ENCODE results near the gene PLA2G15. TPM values are rescaled to one million over a fixed set of nuclear protein-coding genes. Genes with fewer than 3 reads are reported as not detected.

PLA2G15 gene
- total RNA-seq, 1 donor from 2014 or later, result 35.5 TPM

GRCh38 chr16:68300734-68301459 is 55.7 kb downstream of the PLA2G15 start:
- no peaks in the 10 kb centered on the region for H3K27me3 ChIP-seq (ENCODE audit: low read depth)
- no peaks in the 10 kb centered on the region for H3K9me3 ChIP-seq (replicated peaks)
- H3K4me1 ChIP-seq, result peaks cover 52% of the 10 kb centered on the region
- DNase-seq, result no peak
- no peak overlapping the region for H3K4me3 ChIP-seq
- no peak for TF ChIP-seq CTCF (IDR thresholded peaks at IDR 0.05; ENCODE audit: borderline replicate concordance)
- H3K36me3 ChIP-seq, result peaks cover 94% of the 10 kb centered on the region
- intact Hi-C loops (cut with micrococcal nuclease), result no loop called here
- H3K27ac ChIP-seq (replicated peaks), result peak overlapping the region; percentile 73

- intact Hi-C loops (cut with micrococcal nuclease), result no loop called here
- Histone ChIP-seq H3K4me1 (peaks cover 34% of the 10 kb centered on the region), H3K4me3 (no peak overlapping the region), H3K27ac (replicated peaks) (no peak overlapping the region), H3K9me3 (replicated peaks) (no peaks in the 10 kb centered on the region), H3K27me3 (ENCODE audit: low read depth) (no peaks in the 10 kb centered on the region), H3K36me3 (peaks cover 77% of the 10 kb centered on the region)
- DNase-seq, result no peak
- no peak for TF ChIP-seq CTCF (IDR thresholded peaks at IDR 0.05; ENCODE audit: borderline replicate concordance)
These were observed 61.5 kb downstream of the PLA2G15 start for GRCh38 chr16:68306633-68307032.

GRCh38 chr16:68309799-68310198 is 64.6 kb downstream of the PLA2G15 start:
- no peak for DNase-seq
- H3K4me3 ChIP-seq, result peak overlapping the region; percentile 82
- peaks cover 57% of the 10 kb centered on the region for H3K36me3 ChIP-seq
- no peaks in the 10 kb centered on the region for H3K9me3 ChIP-seq (replicated peaks)
- intact Hi-C loops (cut with micrococcal nuclease), result no loop called here
- H3K27ac ChIP-seq (replicated peaks), result peak overlapping the region; percentile 93
- TF ChIP-seq CTCF (IDR thresholded peaks at IDR 0.05; ENCODE audit: borderline replicate concordance), result no peak
- H3K4me1 ChIP-seq, result peaks cover 52% of the 10 kb centered on the region
- H3K27me3 ChIP-seq (ENCODE audit: low read depth), result no peaks in the 10 kb centered on the region

- intact Hi-C loops (cut with micrococcal nuclease), result no loop called here
- Histone ChIP-seq H3K9me3 (replicated peaks) (no peaks in the 10 kb centered on the region), H3K4me1 (peaks cover 52% of the 10 kb centered on the region), H3K36me3 (peaks cover 53% of the 10 kb centered on the region), H3K4me3 (peak overlapping the region; percentile 82), H3K27me3 (ENCODE audit: low read depth) (no peaks in the 10 kb centered on the region), H3K27ac (replicated peaks) (peak overlapping the region; percentile 93)
- DNase-seq, result peak; percentile 21
- TF ChIP-seq CTCF (IDR thresholded peaks at IDR 0.05; ENCODE audit: borderline replicate concordance), result no peak
These were observed 65.2 kb downstream of the PLA2G15 start for GRCh38 chr16:68310437-68310773.

Small RNA genes within 50 kb of the gene (microRNA-seq; reads per million reads assigned to microRNA genes)
- not detected for gene MIR6773

Other genes starting within 250 kb of the PLA2G15 start
- gene DPEP2, start 245.9 kb upstream of the PLA2G15 start, total RNA-seq, result 0.99 TPM
- not detected for gene DPEP2NB, start 229.5 kb upstream of the PLA2G15 start, total RNA-seq
- gene DDX28, start 222.1 kb upstream of the PLA2G15 start, total RNA-seq, result 8.9 TPM
- 6.8 TPM for gene DUS2, start 222.1 kb upstream of the PLA2G15 start, total RNA-seq
- gene NFATC3, start 160.0 kb upstream of the PLA2G15 start, total RNA-seq, result 20.9 TPM
- 0.14 TPM for gene ESRP2, start 9.2 kb upstream of the PLA2G15 start, total RNA-seq
- 44.2 TPM for gene SLC7A6, start 19.2 kb downstream of the PLA2G15 start, total RNA-seq
- gene SLC7A6OS, start 65.6 kb downstream of the PLA2G15 start, total RNA-seq, result 13.6 TPM
- 25.6 TPM for gene PRMT7, start 65.6 kb downstream of the PLA2G15 start, total RNA-seq
- gene SMPD3, start 203.1 kb downstream of the PLA2G15 start, total RNA-seq, result 0.16 TPM